Skin of body (tissue), 3 donors: Measurements from ENCODE around the gene GCH1. TPM values are rescaled to one million over a fixed set of nuclear protein-coding genes. Genes with fewer than 3 reads are reported as not detected.
"Not testable (repeated sequence)": the region's sequence is repeated elsewhere in the genome, so short reads cannot be mapped to it uniquely, and the experiment has no call there.

Experiments
- DNase-seq: peaks from one replicate; lab custom pipeline; 2025; lab: John Stamatoyannopoulos, UW
- small RNA-seq: library from RNA; depleted of rRNA; stranded (forward); fragments of <200 nt; gene quantifications from one replicate; pipeline ENCODE3, GENCODE V24; 2014; ENCODE audit warnings: low replicate concordance
- total RNA-seq: library from RNA; depleted of rRNA; stranded (reverse); fragments of >200 nt; gene quantifications from one replicate; pipeline ENCODE4 v1.2.3, GENCODE V29; 2014

The GCH1 gene
- total RNA-seq, 1 donor from 2014 or later: 3.5 TPM

DNA sequence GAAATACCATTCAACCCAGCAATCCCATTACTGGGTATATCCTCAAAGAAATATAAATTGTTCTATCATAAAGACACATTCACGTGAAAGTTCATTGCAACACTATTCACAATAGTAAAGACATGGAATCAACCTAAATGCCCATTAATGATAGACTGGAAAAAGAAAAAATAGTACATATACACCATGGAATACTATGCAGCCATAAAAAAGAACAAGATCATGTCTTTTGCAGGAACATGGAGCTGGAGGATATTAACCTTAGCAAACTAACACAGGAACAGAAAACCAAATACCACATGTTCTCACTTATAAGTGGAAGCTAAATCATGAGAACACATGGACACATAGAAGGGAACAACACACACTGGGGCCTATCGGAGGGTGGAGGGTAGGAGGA lies 101.1 kb downstream of the GCH1 start:
- DNase-seq: not testable (repeated sequence)

DNA sequence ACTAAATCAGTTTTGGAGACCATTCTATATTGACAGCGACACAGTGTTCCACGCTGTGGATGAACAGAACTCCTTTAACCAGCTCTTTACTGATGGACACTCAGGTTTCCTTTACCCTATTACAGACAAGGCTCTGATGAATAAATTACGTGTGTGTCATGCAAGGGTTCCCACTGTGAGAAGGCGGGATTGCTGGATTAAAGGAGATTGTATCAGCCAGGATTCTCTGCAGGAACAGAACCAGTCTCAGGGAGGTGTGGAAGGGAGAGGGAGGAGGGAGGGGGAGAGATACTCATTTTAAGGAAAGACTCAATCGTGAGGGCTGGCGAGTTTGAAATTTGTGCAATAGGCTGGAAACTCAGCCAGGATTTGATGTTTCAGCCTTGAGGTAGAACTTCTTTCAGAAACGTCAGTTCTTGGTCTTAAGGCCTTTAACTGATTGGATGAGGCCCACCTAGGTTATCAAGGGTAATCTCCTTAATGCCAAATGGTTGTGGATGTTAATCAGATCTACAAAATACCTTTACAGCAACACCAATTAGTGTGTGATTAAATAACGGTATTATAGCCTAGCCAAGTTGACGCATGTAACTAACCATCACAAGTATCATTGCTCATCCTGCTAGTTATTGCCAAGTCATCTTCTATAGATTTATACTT lies 104.0 kb downstream of the GCH1 start:
- DNase-seq: no peak

DNA sequence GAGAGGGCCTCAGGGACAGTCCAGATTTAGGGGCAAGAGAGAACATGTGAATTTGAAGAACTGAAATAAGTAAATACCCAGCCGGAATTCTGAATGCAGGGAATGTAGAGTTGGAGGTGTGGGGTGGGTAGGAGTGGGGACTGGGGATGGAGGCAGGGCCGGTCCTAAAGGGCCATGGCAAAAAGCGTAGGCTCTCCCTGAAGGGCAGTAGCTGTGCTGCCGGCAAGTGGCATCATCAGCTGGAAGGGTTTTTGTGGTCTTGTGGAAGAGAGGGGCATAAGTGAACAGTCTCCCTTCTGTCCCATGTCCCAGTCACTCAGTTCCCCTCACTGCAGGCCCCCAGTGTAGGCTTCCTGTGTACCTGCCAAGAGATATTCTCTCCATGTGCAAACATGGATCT lies 104.6 kb downstream of the GCH1 start:
- DNase-seq: no peak

DNA sequence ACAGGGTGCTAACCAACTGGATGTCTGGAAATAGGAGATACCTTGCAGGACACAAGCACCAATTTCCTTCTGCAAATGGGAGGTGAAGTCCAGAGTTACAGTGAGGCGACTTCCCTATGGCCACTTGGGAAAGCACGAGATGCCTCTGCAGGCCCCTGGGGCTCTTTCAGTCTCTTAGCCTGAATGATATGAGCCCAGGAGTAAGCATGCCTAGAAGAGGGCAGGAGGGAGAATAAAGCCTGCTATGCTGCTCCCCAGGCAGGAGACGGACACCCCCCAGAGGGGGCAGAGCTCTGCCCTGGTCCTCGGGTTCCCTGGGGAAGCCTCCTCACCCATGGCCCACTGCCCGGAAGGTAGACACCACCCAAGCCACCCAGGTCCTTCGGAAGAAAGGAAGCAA lies 105.1 kb downstream of the GCH1 start:
- DNase-seq: no peak

DNA sequence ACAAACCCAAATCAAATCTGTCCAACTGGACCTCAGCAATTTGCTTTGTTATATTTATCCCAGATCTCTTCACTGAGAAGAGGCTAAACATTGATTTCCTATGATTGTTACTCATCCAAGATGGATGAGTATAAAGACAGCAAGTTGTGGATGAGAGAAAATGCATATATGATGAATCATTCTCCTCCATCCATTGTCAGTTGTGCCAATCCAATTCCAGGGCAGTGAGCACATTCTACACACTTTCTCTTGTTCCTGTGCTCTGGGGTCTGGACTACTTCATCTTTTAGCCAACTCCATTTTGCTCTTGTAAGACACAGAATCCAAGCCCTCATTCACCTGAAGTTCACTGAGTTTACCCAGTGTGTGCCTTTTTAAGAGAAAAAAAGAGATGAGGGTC lies 105.7 kb downstream of the GCH1 start:
- no peak for DNase-seq

DNA sequence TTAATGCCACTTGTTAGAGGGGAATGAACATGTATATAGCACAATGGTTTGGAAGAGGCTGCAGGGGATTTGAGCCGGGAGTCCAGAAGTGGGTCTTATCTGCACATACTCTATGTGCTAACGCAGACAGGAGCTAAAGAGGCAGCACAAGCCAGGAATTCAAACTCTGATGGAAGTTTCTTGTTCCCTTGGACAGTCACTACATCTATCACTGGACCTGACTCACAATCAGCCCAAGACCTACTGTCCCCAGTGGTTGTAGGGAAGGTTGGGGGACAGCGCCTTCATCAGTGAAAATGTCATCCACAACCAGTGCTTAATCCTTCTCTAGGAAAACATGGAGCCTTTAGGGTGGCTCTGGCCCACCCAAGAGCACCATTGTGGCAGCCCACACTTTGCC lies 107.8 kb downstream of the GCH1 start:
- DNase-seq: no peak

DNA sequence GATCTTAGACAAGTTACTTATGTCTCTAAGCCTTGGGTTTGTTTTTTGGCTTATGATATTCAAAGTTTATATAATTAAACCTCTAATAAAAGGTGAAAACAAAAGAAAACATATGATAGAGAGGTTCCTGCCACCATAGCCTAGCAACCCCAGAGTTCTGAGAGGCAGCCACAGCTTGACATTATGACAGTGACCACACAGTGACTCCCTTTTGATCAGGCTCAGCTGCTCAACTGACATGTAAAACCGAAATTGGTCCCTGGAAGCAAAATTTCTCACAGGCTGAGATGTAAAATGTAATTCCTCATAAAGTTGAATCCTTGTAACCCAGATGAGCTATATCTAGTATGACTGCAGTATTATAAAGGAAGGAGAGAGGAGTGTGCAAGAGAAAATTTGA lies 108.5 kb downstream of the GCH1 start:
- DNase-seq: no peak

DNA sequence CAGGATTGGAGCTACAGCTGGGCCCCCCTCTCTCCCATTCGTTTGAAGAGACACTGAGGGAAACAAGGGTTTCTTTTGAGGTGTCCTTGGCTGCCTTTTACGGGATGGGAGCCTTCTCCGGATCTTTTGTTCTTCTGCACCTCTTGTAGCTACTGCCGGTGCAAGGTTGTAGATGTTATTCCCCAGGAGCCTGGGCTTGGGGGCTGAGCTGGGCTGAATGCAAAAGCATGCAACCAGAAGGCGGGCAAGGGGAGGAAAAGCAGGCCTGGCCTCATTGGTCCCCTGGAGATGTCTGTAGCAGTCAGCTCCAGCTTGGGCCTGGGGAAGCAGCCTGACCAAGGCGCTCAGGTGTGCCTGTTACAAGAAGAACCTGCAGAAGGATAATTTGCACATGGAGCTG lies 110.3 kb downstream of the GCH1 start:
- no peak for DNase-seq

Small RNA genes lying within 50 kb of the gene (small RNA-seq; reads per million reads assigned to genes)
- gene MIR4308 (not detected), gene RNU6ATAC9P (not detected)

Other genes with a start within 250 kb of the GCH1 start
- gene WDHD1, start 124.3 kb upstream of the GCH1 start, total RNA-seq: 10.3 TPM
- gene SOCS4, start 124.4 kb upstream of the GCH1 start, total RNA-seq: 12.5 TPM
- 24.7 TPM for gene MAPK1IP1L, start 148.8 kb upstream of the GCH1 start, total RNA-seq
- 154 TPM for gene LGALS3, start 226.4 kb upstream of the GCH1 start, total RNA-seq